Stomach (tissue), 4 donors: Measurements from ENCODE around the gene MGAT4A.

Experiments used
- CTCF ChIP-seq, 7 experiments: fragments of 450-650 bp in 4 of 7; fragments of 200-600 bp in 3 of 7; sonication (generic) in 3 of 7; IDR thresholded peaks; one replicate each; pipeline ENCODE4 v1.5.1; 2016 to 2019; ENCODE audit warnings: antibody characterized with exemption in 7 of 7, control low read depth in 2 of 7, mild to moderate bottlenecking in 1 of 7
- POLR2A ChIP-seq, 4 donors: fragments of 450-650 bp; IDR thresholded peaks; one replicate each; pipeline ENCODE4 v1.6.1; 2016; ENCODE audit warnings: antibody characterized with exemption in 4 of 4, control low read depth in 2 of 4, mild to moderate bottlenecking in 1 of 4, moderate library complexity in 1 of 4

GRCh38 chr2:98579926-98580325 lies 151.0 kb downstream of the MGAT4A start:
- TF ChIP-seq POLR2A (IDR thresholded peaks at IDR 0.05) (no peak), CTCF (IDR thresholded peaks at IDR 0.05) (no peak)
